ENCODE measurements around the gene CDYL2. TPM values are rescaled to one million over a fixed set of nuclear protein-coding genes. Genes with fewer than 3 reads are reported as not detected.

CDYL2 gene
- total RNA-seq, 6 experiments from 2014 or later = 15.4 to 22.5 (median 20.6) TPM

DNA sequence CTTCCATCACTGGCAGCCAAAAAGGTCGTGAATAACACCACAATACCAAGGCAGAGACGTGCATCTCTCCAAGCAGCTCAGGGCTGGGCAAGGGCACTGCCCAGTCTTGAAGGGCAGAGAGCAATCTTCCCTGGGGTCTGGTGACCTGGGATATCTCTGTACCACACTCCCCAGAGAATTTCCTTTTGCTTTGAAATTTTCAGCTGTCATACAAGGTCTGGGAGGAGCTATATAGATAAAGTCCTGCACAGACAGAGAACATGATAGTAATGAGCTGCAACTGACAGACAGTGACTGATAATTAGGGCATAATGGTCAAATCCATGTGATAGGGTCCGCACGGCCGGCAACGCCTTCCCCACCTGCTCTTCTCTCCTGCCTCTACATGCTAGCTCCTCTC lies 195.5 kb downstream of the CDYL2 start:
- Mint-ChIP-seq H3K36me3 (ENCODE audit: low read depth) (peaks cover 29% of the 10 kb centered on the region), H3K27me3 (ENCODE audit: insufficient read depth) (peaks cover 2% of the 10 kb centered on the region), H3K4me1 (ENCODE audit: low read depth) (peaks cover 39% of the 10 kb centered on the region), H3K9me3 (peaks cover under 1% of the 10 kb centered on the region; the same call in 1 of the 2 replicates), H3K4me3 (no peak overlapping the region), H3K27ac (no peak overlapping the region)
- TF ChIP-seq, protein P1, sequence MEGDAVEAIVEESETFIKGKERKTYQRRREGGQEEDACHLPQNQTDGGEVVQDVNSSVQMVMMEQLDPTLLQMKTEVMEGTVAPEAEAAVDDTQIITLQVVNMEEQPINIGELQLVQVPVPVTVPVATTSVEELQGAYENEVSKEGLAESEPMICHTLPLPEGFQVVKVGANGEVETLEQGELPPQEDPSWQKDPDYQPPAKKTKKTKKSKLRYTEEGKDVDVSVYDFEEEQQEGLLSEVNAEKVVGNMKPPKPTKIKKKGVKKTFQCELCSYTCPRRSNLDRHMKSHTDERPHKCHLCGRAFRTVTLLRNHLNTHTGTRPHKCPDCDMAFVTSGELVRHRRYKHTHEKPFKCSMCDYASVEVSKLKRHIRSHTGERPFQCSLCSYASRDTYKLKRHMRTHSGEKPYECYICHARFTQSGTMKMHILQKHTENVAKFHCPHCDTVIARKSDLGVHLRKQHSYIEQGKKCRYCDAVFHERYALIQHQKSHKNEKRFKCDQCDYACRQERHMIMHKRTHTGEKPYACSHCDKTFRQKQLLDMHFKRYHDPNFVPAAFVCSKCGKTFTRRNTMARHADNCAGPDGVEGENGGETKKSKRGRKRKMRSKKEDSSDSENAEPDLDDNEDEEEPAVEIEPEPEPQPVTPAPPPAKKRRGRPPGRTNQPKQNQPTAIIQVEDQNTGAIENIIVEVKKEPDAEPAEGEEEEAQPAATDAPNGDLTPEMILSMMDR (IDR thresholded peaks at IDR 0.05) = no peak
- no peak for DNase-seq

DNA sequence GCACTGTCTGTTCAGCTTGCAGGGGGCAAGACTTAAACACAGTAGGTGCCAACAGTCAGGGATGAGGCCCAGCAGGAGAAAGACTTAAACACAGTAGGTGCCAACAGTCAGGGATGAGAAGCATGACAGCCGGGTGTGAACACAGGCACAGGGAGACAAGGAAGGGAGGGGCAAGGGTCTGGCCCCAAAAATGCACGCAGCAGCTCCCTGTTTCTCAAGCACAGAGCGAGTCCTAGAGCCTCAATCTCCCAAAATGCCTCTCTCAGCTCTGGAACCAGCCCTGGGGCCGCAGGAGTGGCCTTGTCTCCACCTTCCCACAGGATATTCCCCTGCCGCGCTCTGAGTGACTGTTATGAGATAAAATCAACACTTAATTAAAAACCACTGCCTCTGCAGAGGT lies 197.2 kb downstream of the CDYL2 start:
- Mint-ChIP-seq H3K9me3 (no peaks in the 10 kb centered on the region), H3K4me1 (ENCODE audit: low read depth) (peaks cover 38% of the 10 kb centered on the region), H3K4me3 (no peak overlapping the region), H3K27ac (no peak overlapping the region), H3K36me3 (ENCODE audit: low read depth) (peaks cover 26% of the 10 kb centered on the region), H3K27me3 (ENCODE audit: insufficient read depth) (peaks cover 2% of the 10 kb centered on the region)
- no peak for DNase-seq
- TF ChIP-seq, protein P1 (IDR thresholded peaks at IDR 0.05) = no peak

DNA sequence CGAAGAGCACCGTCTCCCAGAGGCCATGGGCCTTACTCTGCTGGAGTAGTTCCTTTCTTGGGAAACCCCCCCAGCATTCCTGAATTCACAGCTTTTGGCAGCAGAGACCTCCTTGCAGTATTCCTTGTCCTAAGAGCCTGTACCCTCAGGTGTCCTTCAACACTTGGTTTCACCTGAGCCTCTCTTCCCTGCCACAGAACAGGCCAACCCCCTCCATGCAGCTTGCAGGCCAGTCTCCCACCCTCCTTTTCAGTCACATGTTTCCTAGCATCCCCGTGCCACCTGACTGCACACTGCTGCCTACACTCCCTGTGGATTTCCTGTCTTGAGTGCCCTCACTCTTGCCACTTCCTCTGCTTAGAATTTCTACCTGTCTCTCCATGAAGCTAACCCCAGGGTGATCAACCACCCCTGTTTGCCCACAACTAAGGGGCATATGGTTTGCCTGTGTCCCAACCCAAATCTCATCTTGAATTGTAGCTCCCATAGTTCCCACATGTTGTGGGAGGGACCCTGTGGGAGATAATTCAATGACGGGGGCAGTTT lies 198.1 kb downstream of the CDYL2 start:
- Mint-ChIP-seq H3K36me3 (ENCODE audit: low read depth) (peaks cover 24% of the 10 kb centered on the region), H3K9me3 (no peaks in the 10 kb centered on the region), H3K4me1 (ENCODE audit: low read depth) (peaks cover 48% of the 10 kb centered on the region), H3K4me3 (no peak overlapping the region), H3K27me3 (ENCODE audit: insufficient read depth) (peaks cover 2% of the 10 kb centered on the region), H3K27ac (no peak overlapping the region)
- DNase-seq = no peak
- TF ChIP-seq, protein P1 (IDR thresholded peaks at IDR 0.05) = no peak

DNA sequence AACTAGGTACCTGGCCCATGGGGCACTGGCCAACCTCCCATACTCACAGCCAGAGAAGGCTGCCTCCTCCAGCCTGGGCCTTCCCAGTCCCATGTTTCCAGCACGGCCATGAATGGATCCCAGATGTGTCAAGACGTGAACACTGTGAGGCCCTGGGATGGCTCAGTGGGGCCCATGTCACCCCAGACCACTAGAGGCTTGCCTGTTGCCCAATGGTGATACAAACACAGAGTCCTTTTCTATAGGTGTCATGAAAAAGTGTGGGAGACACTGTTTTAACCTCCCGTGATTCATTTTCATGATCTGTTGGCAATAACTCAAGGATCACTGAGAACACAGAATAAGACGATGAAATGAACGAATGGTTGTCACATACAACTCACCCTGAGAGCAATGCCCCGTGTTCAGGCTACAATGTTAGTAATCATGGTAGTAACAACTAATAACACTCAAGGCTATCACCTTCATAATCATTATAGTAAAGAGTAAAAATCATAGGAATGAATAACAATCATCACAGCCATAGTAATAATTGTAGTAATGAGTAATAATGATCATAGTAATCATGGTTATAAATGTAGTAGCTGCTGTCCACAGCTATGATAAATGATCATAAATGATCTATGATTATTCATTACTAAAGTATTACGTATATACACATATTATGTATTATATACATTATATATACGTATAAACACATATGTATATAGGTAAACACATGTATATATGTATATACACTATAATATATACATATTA lies 199.6 kb downstream of the CDYL2 start:
- TF ChIP-seq, protein P1 (IDR thresholded peaks at IDR 0.05) = no peak
- no peak overlapping the region for H3K27ac Mint-ChIP-seq
- peaks cover 26% of the 10 kb centered on the region for H3K36me3 Mint-ChIP-seq (ENCODE audit: low read depth)
- H3K27me3 Mint-ChIP-seq (ENCODE audit: insufficient read depth) = peaks cover 2% of the 10 kb centered on the region
- H3K4me1 Mint-ChIP-seq (ENCODE audit: low read depth) = peaks cover 40% of the 10 kb centered on the region
- H3K9me3 Mint-ChIP-seq = no peaks in the 10 kb centered on the region
- DNase-seq = no peak
- H3K4me3 Mint-ChIP-seq = no peak overlapping the region

DNA sequence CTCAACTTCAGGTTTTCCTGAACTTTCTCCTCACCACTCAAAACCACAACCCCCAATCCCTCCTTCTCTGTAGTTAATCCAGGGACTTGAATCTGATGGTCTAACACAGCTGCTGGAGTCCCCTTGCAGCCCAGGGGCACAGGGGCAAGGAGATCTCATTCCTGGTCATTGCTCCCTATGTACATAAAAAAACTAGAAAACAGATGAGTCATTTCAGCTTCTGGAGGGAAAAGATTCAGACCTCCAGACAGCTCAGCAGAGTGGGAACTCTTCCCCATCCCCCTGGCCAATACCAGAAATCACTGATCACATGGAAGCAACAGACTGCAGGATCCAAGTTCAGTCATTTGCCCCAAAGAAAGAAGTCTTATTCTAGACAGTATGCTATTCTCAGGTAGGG lies 201.5 kb downstream of the CDYL2 start:
- Mint-ChIP-seq H3K36me3 (ENCODE audit: low read depth) (peaks cover 26% of the 10 kb centered on the region), H3K27me3 (ENCODE audit: insufficient read depth) (no peaks in the 10 kb centered on the region; the same call in 1 of the 2 replicates), H3K9me3 (no peaks in the 10 kb centered on the region), H3K4me1 (ENCODE audit: low read depth) (peaks cover 45% of the 10 kb centered on the region), H3K27ac (peak overlapping the region; percentile 51), H3K4me3 (no peak overlapping the region)
- TF ChIP-seq, protein P1 (IDR thresholded peaks at IDR 0.05) = no peak
- no peak for DNase-seq

All from HFFc6 (cell line).